H1 (cell line): ENCODE results near the gene CRB2.

ENCODE experiments used
- HDAC2 ChIP-seq, 2 experiments: fragments of 300-600 bp in 1 of 2; sonication (generic) in 1 of 2; IDR thresholded peaks; 2 replicates each; pipeline ENCODE4 v1.6.1; 2011 to 2012; ENCODE audit warnings: low read depth in 2 of 2, low read length in 2 of 2, mild to moderate bottlenecking in 2 of 2, moderate library complexity in 2 of 2, borderline replicate concordance in 1 of 2, inconsistent platforms in 1 of 2
- KDM1A ChIP-seq: fragments of 200-600, 300-600 bp; sonication (generic); IDR thresholded peaks from 2 replicates; pipeline ENCODE4 v1.7.1; 2016; ENCODE audit warnings: mild to moderate bottlenecking, low read length, borderline replicate concordance
- RNF2 ChIP-seq: fragments of 200-900, 300-1000 bp; sonication (generic); IDR thresholded peaks from 2 replicates; pipeline ENCODE4 v1.7.1; 2016; ENCODE audit warnings: borderline replicate concordance, low read depth, mild to moderate bottlenecking, antibody characterized with exemption, low read length; ENCODE audit not compliant: poor library complexity, severe bottlenecking; ENCODE audit errors: missing control alignments

- TF ChIP-seq KDM1A: no peak
- TF ChIP-seq HDAC2 (IDR thresholded peaks at IDR 0.05; ENCODE audit: borderline replicate concordance in 1 of 2, low read depth in 2 of 2, low read length in 2 of 2): no peak
- TF ChIP-seq RNF2: no peak
Measured at GRCh38 chr9:123414936-123415930, 59.2 kb downstream of the CRB2 start.
